ENCODE results near the gene TMEM132C. TPM values are rescaled to one million over a fixed set of nuclear protein-coding genes. Genes with fewer than 3 reads are reported as not detected.

The TMEM132C gene
- total and polyA plus RNA-seq, 9 donors: 0.50 to 10.1 (median 1.2) TPM

- Histone ChIP-seq H3K27me3 (ENCODE audit: control insufficient read depth, insufficient read depth, low read length) (no peaks in the 10 kb centered on the region), H3K27ac (ENCODE audit: low read length) (no peak overlapping the region), H3K9me3 (replicated peaks; ENCODE audit: control insufficient read depth, low read depth, low read length) (no peaks in the 10 kb centered on the region), H3K4me3 (ENCODE audit: low read length) (no peak overlapping the region), H3K4me1 (ENCODE audit: control insufficient read depth, insufficient read depth, low read length) (no peaks in the 10 kb centered on the region), H3K36me3 (ENCODE audit: control insufficient read depth, insufficient read depth, low read length) (no peaks in the 10 kb centered on the region)
- DNase-seq: no peak
- WGBS (ENCODE audit: insufficient coverage): no CpG with 5 or more reads among the region's 1 CpG
Measured at GRCh38 chr12:128662101-128662500, 395.1 kb downstream of the TMEM132C start.

DNA sequence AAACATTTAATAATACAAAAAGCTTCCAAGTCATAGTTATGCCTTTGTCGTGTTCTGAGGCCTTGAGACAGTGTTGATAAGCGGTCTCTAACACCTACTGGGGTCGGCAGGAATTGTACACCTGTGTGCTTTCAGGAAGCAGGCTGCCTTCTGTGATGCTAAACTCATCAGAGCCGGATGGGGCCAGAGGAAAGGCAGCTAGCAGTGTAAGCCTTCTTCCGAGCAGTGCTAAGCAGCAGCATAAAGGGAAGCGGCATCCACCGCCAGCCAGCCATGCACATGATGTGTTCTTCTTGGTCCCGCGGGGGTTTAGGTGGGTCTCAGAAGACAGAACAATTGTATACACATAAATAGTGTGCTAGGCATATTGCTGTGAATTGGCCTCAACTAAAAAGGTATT, 397.5 kb downstream of the TMEM132C start:
- no peak for DNase-seq
- H3K36me3 ChIP-seq (ENCODE audit: control insufficient read depth, insufficient read depth, low read length): no peaks in the 10 kb centered on the region
- H3K4me1 ChIP-seq (ENCODE audit: control insufficient read depth, insufficient read depth, low read length): no peaks in the 10 kb centered on the region
- H3K4me3 ChIP-seq (ENCODE audit: low read length): no peak overlapping the region
- no peaks in the 10 kb centered on the region for H3K9me3 ChIP-seq (replicated peaks; ENCODE audit: control insufficient read depth, low read depth, low read length)
- no peaks in the 10 kb centered on the region for H3K27me3 ChIP-seq (ENCODE audit: control insufficient read depth, insufficient read depth, low read length)
- no peak overlapping the region for H3K27ac ChIP-seq (ENCODE audit: low read length)
- 47% methylated on average over 4 of the region's 9 CpGs for whole genome bisulfite sequencing (ENCODE audit: insufficient coverage)

DNA sequence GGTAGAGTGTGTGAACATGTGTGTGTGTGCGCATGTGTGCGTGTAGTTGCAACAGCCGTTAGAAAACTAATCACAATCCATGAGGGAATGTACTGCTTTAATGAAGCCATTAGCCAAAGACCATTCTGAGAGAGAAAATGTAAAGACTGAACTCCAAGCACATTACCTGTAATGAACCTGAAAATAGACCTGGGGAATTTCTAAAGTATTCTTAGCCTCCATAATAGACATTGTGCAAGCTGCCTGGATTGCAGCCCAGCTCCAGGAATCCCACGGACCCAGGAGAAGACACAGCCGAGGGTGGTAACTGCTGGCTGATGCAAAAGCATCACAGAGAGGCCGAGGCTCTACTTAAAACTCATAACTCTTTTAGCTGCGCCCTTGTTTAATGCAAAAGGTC, 400.2 kb downstream of the TMEM132C start:
- no peak for DNase-seq
- H3K27ac ChIP-seq (ENCODE audit: low read length): no peak overlapping the region
- no peaks in the 10 kb centered on the region for H3K36me3 ChIP-seq (ENCODE audit: control insufficient read depth, insufficient read depth, low read length)
- H3K9me3 ChIP-seq (replicated peaks; ENCODE audit: control insufficient read depth, low read depth, low read length): no peaks in the 10 kb centered on the region
- no peaks in the 10 kb centered on the region for H3K27me3 ChIP-seq (ENCODE audit: control insufficient read depth, insufficient read depth, low read length)
- no peak overlapping the region for H3K4me3 ChIP-seq (ENCODE audit: low read length)
- no peaks in the 10 kb centered on the region for H3K4me1 ChIP-seq (ENCODE audit: control insufficient read depth, insufficient read depth, low read length)
- WGBS (ENCODE audit: insufficient coverage): no CpG with 5 or more reads among the region's 7 CpGs

DNA sequence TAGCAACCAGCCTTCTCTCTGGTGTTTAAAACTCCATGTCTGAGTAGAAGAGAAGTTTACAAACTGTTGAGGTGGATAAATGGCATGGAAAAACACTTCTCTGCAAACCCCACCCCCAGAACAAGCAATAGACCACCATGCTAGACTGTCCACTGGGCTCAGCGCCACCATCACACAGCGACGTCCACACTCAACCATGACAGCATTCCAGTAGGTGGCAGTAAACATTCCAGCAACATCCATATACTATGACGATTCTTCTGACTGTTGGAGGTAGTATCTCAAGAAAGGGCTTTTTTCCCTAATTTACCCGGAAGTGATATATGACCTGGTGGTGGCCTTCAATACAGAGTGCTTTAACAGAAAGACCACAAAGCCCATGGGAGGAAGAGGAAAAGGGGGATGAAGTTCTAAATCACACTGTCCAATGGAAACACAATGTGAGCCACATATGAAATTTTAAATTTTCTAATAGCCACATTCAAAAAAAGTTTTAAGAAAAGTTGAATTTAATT, 404.6 kb downstream of the TMEM132C start:
- Histone ChIP-seq H3K27ac (ENCODE audit: low read length) (no peak overlapping the region), H3K9me3 (replicated peaks; ENCODE audit: control insufficient read depth, low read depth, low read length) (no peaks in the 10 kb centered on the region), H3K4me1 (ENCODE audit: control insufficient read depth, insufficient read depth, low read length) (no peaks in the 10 kb centered on the region), H3K4me3 (ENCODE audit: low read length) (no peak overlapping the region), H3K27me3 (ENCODE audit: control insufficient read depth, insufficient read depth, low read length) (no peaks in the 10 kb centered on the region), H3K36me3 (ENCODE audit: control insufficient read depth, insufficient read depth, low read length) (no peaks in the 10 kb centered on the region)
- DNase-seq: no peak
- WGBS (ENCODE audit: insufficient coverage): 50% methylated on average over 1 of the region's 5 CpGs

GRCh38 chr12:128672428-128672827, 405.5 kb downstream of the TMEM132C start:
- Histone ChIP-seq H3K4me1 (ENCODE audit: control insufficient read depth, insufficient read depth, low read length) (no peaks in the 10 kb centered on the region), H3K36me3 (ENCODE audit: control insufficient read depth, insufficient read depth, low read length) (no peaks in the 10 kb centered on the region), H3K27ac (ENCODE audit: low read length) (no peak overlapping the region), H3K4me3 (ENCODE audit: low read length) (no peak overlapping the region), H3K9me3 (replicated peaks; ENCODE audit: control insufficient read depth, low read depth, low read length) (no peaks in the 10 kb centered on the region), H3K27me3 (ENCODE audit: control insufficient read depth, insufficient read depth, low read length) (no peaks in the 10 kb centered on the region)
- DNase-seq: no peak

DNA sequence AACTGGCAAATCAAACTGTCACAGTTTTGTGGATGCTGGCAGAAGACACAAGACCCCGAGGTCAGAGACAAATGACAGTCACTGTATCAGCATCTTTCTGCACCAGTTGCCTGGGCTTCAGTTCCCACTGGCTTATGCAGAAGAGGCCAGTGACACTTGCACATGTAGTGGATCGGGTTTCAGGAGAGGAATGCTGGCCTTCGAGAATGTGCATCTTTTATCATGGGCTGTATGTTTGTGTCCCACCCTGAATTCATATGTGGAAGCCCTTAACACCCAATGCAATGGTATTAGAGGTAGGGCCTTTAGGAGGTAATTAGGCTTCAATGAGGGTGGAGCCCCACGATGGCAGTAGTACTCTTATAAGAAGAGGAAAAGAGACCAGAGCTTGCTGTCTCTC, 405.9 kb downstream of the TMEM132C start:
- no peak for DNase-seq
- H3K4me3 ChIP-seq (ENCODE audit: low read length): no peak overlapping the region
- H3K27me3 ChIP-seq (ENCODE audit: control insufficient read depth, insufficient read depth, low read length): no peaks in the 10 kb centered on the region
- H3K36me3 ChIP-seq (ENCODE audit: control insufficient read depth, insufficient read depth, low read length): no peaks in the 10 kb centered on the region
- no peaks in the 10 kb centered on the region for H3K9me3 ChIP-seq (replicated peaks; ENCODE audit: control insufficient read depth, low read depth, low read length)
- no peaks in the 10 kb centered on the region for H3K4me1 ChIP-seq (ENCODE audit: control insufficient read depth, insufficient read depth, low read length)
- no peak overlapping the region for H3K27ac ChIP-seq (ENCODE audit: low read length)
- 71% methylated on average over 3 of the region's 4 CpGs for WGBS (ENCODE audit: insufficient coverage)

- Histone ChIP-seq H3K4me1 (ENCODE audit: control insufficient read depth, insufficient read depth, low read length) (no peaks in the 10 kb centered on the region), H3K9me3 (replicated peaks; ENCODE audit: control insufficient read depth, low read depth, low read length) (peaks cover 3% of the 10 kb centered on the region), H3K27ac (ENCODE audit: low read length) (no peak overlapping the region), H3K4me3 (ENCODE audit: low read length) (no peak overlapping the region), H3K27me3 (ENCODE audit: control insufficient read depth, insufficient read depth, low read length) (no peaks in the 10 kb centered on the region), H3K36me3 (ENCODE audit: control insufficient read depth, insufficient read depth, low read length) (no peaks in the 10 kb centered on the region)
- DNase-seq: no peak
Measured at GRCh38 chr12:128675576-128675975, 408.6 kb downstream of the TMEM132C start.

DNA sequence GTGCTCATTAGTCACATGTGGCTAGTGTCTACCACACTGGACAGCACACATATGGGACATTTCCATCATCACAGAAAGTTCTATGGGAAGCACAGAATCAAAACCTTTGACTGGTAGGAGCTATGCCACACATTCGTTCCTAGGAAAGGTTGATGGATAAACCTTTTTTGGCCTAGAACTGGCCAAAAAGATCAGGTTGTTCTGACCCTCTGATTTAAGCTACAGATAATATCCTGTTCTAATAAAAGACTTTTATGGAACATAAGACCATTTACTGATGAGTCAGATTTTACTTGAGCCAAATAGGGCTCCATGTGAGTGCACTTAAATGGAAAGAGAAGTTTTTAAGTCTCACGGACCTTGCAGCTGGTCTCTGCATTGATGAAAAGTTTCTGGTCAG, 413.6 kb downstream of the TMEM132C start:
- H3K9me3 ChIP-seq (replicated peaks; ENCODE audit: control insufficient read depth, low read depth, low read length): peaks cover 3% of the 10 kb centered on the region
- H3K27ac ChIP-seq (ENCODE audit: low read length): no peak overlapping the region
- peaks cover 2% of the 10 kb centered on the region for H3K4me1 ChIP-seq (ENCODE audit: control insufficient read depth, insufficient read depth, low read length)
- peak; percentile 42 for DNase-seq
- 33% methylated on average over 1 of the region's 2 CpGs for WGBS (ENCODE audit: insufficient coverage)
- no peaks in the 10 kb centered on the region for H3K36me3 ChIP-seq (ENCODE audit: control insufficient read depth, insufficient read depth, low read length)
- H3K4me3 ChIP-seq (ENCODE audit: low read length): no peak overlapping the region
- H3K27me3 ChIP-seq (ENCODE audit: control insufficient read depth, insufficient read depth, low read length): no peaks in the 10 kb centered on the region

- WGBS (ENCODE audit: insufficient coverage): 64% methylated on average over 11 of the region's 20 CpGs
- no peak for DNase-seq
- Histone ChIP-seq H3K27ac (ENCODE audit: low read length) (no peak overlapping the region), H3K27me3 (ENCODE audit: control insufficient read depth, insufficient read depth, low read length) (no peaks in the 10 kb centered on the region), H3K9me3 (replicated peaks; ENCODE audit: control insufficient read depth, low read depth, low read length) (peaks cover 3% of the 10 kb centered on the region), H3K4me3 (ENCODE audit: low read length) (no peak overlapping the region), H3K36me3 (ENCODE audit: control insufficient read depth, insufficient read depth, low read length) (no peaks in the 10 kb centered on the region), H3K4me1 (ENCODE audit: control insufficient read depth, insufficient read depth, low read length) (peaks cover 2% of the 10 kb centered on the region)
Measured at GRCh38 chr12:128682548-128683275, 415.7 kb downstream of the TMEM132C start.

DNA sequence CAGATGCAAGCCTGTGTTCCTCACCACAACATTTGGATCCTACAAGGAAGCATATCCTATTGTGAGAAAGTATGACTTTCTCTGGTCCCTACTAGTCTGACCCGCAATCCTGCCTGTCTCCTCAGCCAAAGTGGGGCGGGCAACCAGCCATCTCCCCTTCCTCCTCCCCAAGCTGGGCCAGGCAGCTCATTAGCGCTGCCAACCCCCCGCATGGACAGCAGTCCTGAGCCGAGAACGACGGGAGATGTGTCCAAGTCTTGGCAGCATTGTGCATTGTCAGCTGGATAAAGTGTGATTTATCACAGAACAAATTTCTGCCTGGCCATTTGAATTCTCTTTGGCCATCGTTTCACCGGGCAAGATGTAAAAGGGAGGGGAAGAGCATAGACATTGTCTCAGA, 417.4 kb downstream of the TMEM132C start:
- H3K4me3 ChIP-seq (ENCODE audit: low read length): no peak overlapping the region
- H3K27ac ChIP-seq (ENCODE audit: low read length): no peak overlapping the region
- peaks cover under 1% of the 10 kb centered on the region for H3K9me3 ChIP-seq (replicated peaks; ENCODE audit: control insufficient read depth, low read depth, low read length)
- H3K27me3 ChIP-seq (ENCODE audit: control insufficient read depth, insufficient read depth, low read length): no peaks in the 10 kb centered on the region
- H3K36me3 ChIP-seq (ENCODE audit: control insufficient read depth, insufficient read depth, low read length): no peaks in the 10 kb centered on the region
- H3K4me1 ChIP-seq (ENCODE audit: control insufficient read depth, insufficient read depth, low read length): peaks cover 2% of the 10 kb centered on the region
- DNase-seq: peak; percentile 17
- WGBS (ENCODE audit: insufficient coverage): no CpG with 5 or more reads among the region's 9 CpGs
